Panc1 (cell line): ENCODE data around the gene SGCB.

Source experiments
- TCF7L2 ChIP-seq: IDR thresholded peaks from 2 replicates; pipeline ENCODE4 v1.6.1; 2011; ENCODE audit warnings: mild to moderate bottlenecking, low read depth, low read length, inconsistent platforms
- TF ChIP-seq, protein P1 (sequence below): fragments of 450-650 bp; IDR thresholded peaks from 2 replicates; pipeline ENCODE4 v1.5.1; 2017; ENCODE audit warnings: mild to moderate bottlenecking

DNA sequence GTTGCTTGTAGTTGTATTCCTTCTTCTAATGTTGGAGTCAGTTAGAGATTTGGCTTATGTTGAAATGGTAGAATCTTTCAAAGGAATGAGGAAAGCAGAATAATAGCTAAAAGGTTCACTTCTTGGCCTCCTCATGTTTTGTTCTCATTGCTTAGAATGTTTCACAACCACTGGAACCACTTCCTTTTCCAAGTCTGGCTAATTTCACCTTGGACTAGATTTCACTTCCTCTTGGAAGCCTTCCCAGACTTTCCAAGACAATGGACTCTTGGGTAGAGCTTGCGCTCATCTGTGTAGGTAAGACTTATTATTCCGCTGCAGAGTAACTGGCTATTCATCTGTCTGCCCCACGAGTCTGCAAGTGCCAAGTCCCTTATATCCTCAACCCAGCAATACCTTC lies 21.3 kb upstream of the SGCB start:
- TF ChIP-seq, protein P1, sequence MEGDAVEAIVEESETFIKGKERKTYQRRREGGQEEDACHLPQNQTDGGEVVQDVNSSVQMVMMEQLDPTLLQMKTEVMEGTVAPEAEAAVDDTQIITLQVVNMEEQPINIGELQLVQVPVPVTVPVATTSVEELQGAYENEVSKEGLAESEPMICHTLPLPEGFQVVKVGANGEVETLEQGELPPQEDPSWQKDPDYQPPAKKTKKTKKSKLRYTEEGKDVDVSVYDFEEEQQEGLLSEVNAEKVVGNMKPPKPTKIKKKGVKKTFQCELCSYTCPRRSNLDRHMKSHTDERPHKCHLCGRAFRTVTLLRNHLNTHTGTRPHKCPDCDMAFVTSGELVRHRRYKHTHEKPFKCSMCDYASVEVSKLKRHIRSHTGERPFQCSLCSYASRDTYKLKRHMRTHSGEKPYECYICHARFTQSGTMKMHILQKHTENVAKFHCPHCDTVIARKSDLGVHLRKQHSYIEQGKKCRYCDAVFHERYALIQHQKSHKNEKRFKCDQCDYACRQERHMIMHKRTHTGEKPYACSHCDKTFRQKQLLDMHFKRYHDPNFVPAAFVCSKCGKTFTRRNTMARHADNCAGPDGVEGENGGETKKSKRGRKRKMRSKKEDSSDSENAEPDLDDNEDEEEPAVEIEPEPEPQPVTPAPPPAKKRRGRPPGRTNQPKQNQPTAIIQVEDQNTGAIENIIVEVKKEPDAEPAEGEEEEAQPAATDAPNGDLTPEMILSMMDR, result no peak
- no peak for TF ChIP-seq TCF7L2
